CD4-positive, alpha-beta T cell (primary cell): ENCODE results near the gene ARHGAP15. TPM values are rescaled to one million over a fixed set of nuclear protein-coding genes. Genes with fewer than 3 reads are reported as not detected.

Experiments used
- ATAC-seq: fragments of 200-7000 bp; cut with Tn5 transposase; one replicate; pipeline ENCODE4 v1.10.0; 2022; ENCODE audit warnings: mild to moderate bottlenecking; ENCODE audit not compliant: poor library complexity
- CTCF ChIA-PET: fragments of 350-600 bp; sonication (Branson Sonifier 250); formaldehyde crosslinking; loops from one replicate; lab custom pipeline; 2021; ENCODE audit warnings: antibody characterized with exemption, inconsistent platforms; lab: Charles Lee
- POLR2A ChIA-PET: fragments of 350-600 bp; sonication (Branson Sonifier 250); formaldehyde crosslinking; loops from one replicate; lab custom pipeline; 2021; ENCODE audit warnings: antibody characterized with exemption, inconsistent platforms; lab: Charles Lee
- DNase-seq, 14 experiments: peaks; one replicate each; pipeline ENCODE4 v3.0.0-alpha.2; 2013 to 2020; ENCODE audit warnings: mixed read lengths in 2 of 14
- H3K27ac ChIP-seq, 2 donors: one replicate each; pipeline versions ENCODE4 v1.5.1 to v1.7.0; 2013; ENCODE audit warnings: low read length in 2 of 2, low read depth in 1 of 2, mild to moderate bottlenecking in 1 of 2
- H3K27me3 ChIP-seq, 2 experiments: 1 replicate in 1 of 2; 2 replicates in 1 of 2; pipeline versions ENCODE4 v1.6.1 to v1.7.0; 2013; ENCODE audit warnings: low read length in 2 of 2, control low read depth in 1 of 2, mild to moderate bottlenecking in 1 of 2, moderate library complexity in 1 of 2; ENCODE audit not compliant: insufficient read depth in 2 of 2, control insufficient read depth in 1 of 2
- H3K36me3 ChIP-seq: one replicate; pipeline ENCODE4 v1.6.1; 2013; ENCODE audit warnings: low read length, control low read depth; ENCODE audit not compliant: insufficient read depth
- H3K4me1 ChIP-seq: one replicate; pipeline ENCODE4 v1.6.1; 2013; ENCODE audit warnings: low read length, control low read depth; ENCODE audit not compliant: insufficient read depth
- H3K4me3 ChIP-seq: one replicate; pipeline ENCODE4 v1.5.1; 2013; ENCODE audit warnings: mild to moderate bottlenecking, low read length, moderate library complexity
- H3K9me3 ChIP-seq, 2 experiments: 1 replicate in 1 of 2; 2 replicates in 1 of 2; pipeline versions ENCODE4 v1.6.1 to v1.7.0; 2013; ENCODE audit warnings: low read length in 2 of 2, mild to moderate bottlenecking in 2 of 2, control low read depth in 1 of 2, moderate library complexity in 1 of 2; ENCODE audit not compliant: control insufficient read depth in 1 of 2, insufficient read depth in 1 of 2
- H3K27ac Mint-ChIP-seq: one replicate; pipeline ENCODE4 v1.8.0; 2020; ENCODE audit warnings: mixed read lengths
- H3K27me3 Mint-ChIP-seq: one replicate; pipeline ENCODE4 v1.8.0; 2021; ENCODE audit warnings: mixed read lengths
- H3K36me3 Mint-ChIP-seq: one replicate; pipeline ENCODE4 v1.8.0; 2021; ENCODE audit warnings: low read depth, mixed read lengths
- H3K4me1 Mint-ChIP-seq: one replicate; pipeline ENCODE4 v1.8.0; 2021; ENCODE audit warnings: low read depth, mixed read lengths
- H3K4me3 Mint-ChIP-seq: one replicate; pipeline ENCODE4 v1.8.0; 2020; ENCODE audit warnings: mild to moderate bottlenecking, mixed read lengths
- H3K9me3 Mint-ChIP-seq: one replicate; pipeline ENCODE4 v1.8.0; 2020; ENCODE audit warnings: mixed read lengths
- intact Hi-C, 2 experiments: fragments of 100-400 bp; cut with DNase I in 1 of 2; cut with micrococcal nuclease in 1 of 2; formaldehyde crosslinking; loops; one replicate each; pipeline versions ENCODE4 v1.15.1 to v1.9.0; 2023 to 2025; cut with DNase I, micrococcal nuclease
- total RNA-seq, 174 experiments: library from RNA in 2 of 174; stranded (reverse) in 2 of 174; gene quantifications; one replicate each; pipeline ENCODE4 v1.2.3 and lab custom pipeline; 2021 to 2026
- TF ChIP-seq, protein P1 (sequence below): fragments of 200-600 bp; IDR thresholded peaks from one replicate; pipeline ENCODE4 v1.8.0; 2022; ENCODE audit warnings: antibody characterized with exemption, mild to moderate bottlenecking

ARHGAP15 gene
- total RNA-seq, 2 experiments from 2014 or later: 158 to 165 TPM

DNA sequence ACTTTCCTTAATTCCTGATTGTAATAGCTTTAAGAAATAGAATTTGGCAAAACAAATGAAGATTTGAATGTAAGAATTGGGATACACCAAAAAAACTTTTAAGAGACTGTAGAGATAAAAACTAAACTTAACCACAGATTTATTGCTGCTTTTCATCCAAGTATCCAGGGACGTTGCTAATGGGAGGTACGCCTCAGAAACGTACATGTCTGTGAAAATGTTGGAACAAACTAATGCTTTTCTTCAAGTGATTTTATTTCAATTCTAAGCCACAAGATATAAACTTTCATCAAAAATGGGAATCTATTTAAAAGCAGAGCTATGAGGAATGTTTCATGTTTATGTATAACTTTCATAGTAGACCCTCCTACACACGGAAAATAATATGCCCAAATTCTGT, 66.3 kb downstream of the ARHGAP15 start:
- no peak overlapping the region for H3K4me3 ChIP-seq
- H3K27ac Mint-ChIP-seq: peak overlapping the region; percentile 10
- peaks cover 63% of the 10 kb centered on the region for H3K36me3 Mint-ChIP-seq
- no peaks in the 10 kb centered on the region for H3K27me3 Mint-ChIP-seq
- DNase-seq (no peak), ATAC-seq (no peak)
- no peak overlapping the region for H3K4me3 Mint-ChIP-seq
- H3K27ac ChIP-seq: no peak overlapping the region
- intact Hi-C loops: no loop called here
- H3K4me1 Mint-ChIP-seq: peaks cover 73% of the 10 kb centered on the region
- TF ChIP-seq, protein P1, sequence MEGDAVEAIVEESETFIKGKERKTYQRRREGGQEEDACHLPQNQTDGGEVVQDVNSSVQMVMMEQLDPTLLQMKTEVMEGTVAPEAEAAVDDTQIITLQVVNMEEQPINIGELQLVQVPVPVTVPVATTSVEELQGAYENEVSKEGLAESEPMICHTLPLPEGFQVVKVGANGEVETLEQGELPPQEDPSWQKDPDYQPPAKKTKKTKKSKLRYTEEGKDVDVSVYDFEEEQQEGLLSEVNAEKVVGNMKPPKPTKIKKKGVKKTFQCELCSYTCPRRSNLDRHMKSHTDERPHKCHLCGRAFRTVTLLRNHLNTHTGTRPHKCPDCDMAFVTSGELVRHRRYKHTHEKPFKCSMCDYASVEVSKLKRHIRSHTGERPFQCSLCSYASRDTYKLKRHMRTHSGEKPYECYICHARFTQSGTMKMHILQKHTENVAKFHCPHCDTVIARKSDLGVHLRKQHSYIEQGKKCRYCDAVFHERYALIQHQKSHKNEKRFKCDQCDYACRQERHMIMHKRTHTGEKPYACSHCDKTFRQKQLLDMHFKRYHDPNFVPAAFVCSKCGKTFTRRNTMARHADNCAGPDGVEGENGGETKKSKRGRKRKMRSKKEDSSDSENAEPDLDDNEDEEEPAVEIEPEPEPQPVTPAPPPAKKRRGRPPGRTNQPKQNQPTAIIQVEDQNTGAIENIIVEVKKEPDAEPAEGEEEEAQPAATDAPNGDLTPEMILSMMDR: no peak
- no peaks in the 10 kb centered on the region for H3K27me3 ChIP-seq
- no peaks in the 10 kb centered on the region for H3K9me3 ChIP-seq
- ChIA-PET POLR2A (no interaction called here), CTCF (no interaction called here)
- peaks cover 14% of the 10 kb centered on the region for H3K36me3 ChIP-seq
- no peaks in the 10 kb centered on the region for H3K9me3 Mint-ChIP-seq
- peaks cover 3% of the 10 kb centered on the region for H3K4me1 ChIP-seq

DNA sequence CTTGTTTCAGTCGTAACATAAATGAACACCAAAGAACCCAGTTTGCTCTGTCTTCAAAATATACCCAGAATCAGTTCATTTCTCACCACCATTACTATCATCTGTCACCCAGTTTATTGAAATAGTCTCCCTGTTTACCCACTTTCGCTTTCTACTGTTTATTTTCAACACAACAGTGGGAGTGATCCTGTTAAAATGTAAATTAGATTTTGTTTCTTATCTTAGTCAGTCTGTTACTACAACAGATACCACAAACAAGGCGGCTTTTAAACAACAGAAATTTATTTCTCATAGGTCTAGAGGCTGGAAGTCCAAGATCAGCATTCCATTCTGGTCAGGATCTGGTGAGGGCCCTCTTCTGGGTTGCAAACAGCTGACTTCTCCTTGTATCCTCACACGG, 74.8 kb downstream of the ARHGAP15 start:
- peaks cover 48% of the 10 kb centered on the region for H3K36me3 ChIP-seq
- Mint-ChIP-seq H3K27me3 (no peaks in the 10 kb centered on the region), H3K4me1 (peaks cover 67% of the 10 kb centered on the region), H3K4me3 (no peak overlapping the region), H3K9me3 (no peaks in the 10 kb centered on the region), H3K27ac (peak overlapping the region; percentile 40), H3K36me3 (peaks cover 88% of the 10 kb centered on the region)
- ChIA-PET CTCF (interaction anchor here (1.3 to 1.4 kb wide), 2 partner anchors 29 to 55 kb away, joined by 3 to 8 read pairs; no protein-coding TSS in a partner anchor), POLR2A (interaction anchor here (2.1 to 5.1 kb wide), 2 partner anchors 54 to 58 kb away, joined by 6 to 34 read pairs; no protein-coding TSS in a partner anchor)
- ATAC-seq (no peak), DNase-seq (no peak)
- H3K27ac ChIP-seq: peak overlapping the region in 1 of 2 donors; percentile 20
- H3K9me3 ChIP-seq: no peaks in the 10 kb centered on the region
- no peaks in the 10 kb centered on the region for H3K27me3 ChIP-seq
- H3K4me3 ChIP-seq: no peak overlapping the region
- H3K4me1 ChIP-seq: peaks cover 14% of the 10 kb centered on the region
- TF ChIP-seq, protein P1: no peak
- intact Hi-C loops: loop anchor here in 1 of 2 experiments (2.0 kb wide), 1 partner anchor 15 kb away; no protein-coding TSS in a partner anchor

DNA sequence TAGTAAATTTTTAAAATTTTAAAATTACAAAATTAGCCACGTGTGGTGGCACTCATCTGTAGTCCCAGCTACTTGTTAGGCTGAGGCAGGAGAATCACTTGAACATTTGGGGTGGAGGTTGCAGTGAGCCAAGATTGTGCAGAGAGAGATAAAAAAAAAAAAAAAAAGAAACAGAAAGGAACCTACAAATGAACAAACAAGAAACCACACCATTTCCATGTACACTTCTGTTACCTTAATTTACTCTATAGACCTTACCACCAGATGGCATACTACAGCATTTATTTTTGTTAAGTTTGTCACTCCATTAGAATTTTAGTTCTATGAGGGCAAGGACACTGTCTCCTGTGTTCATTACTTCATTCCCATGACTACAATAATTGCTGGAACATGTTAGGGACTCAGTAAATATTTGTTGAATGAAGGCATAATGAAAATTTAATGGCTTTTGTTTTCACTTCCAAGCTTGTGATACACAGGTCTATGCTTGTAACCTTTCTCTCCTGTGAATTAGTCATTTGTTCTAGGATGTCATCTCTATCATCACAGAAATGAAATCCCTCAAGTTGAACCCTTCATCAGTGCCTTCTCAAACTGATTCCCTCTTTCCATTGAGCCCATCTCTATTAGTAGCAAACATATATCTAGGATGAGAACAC, 76.0 kb downstream of the ARHGAP15 start:
- peak; percentile 90 for ATAC-seq
- CTCF ChIA-PET: interaction anchor here (0.6 to 3.5 kb wide), 7 partner anchors 13 to 69 kb away, joined by 3 to 24 read pairs (median 3); no protein-coding TSS in a partner anchor
- POLR2A ChIA-PET: interaction anchor here (0.6 to 5.1 kb wide), 8 partner anchors 24 to 265 kb away, joined by 3 to 34 read pairs (median 3); no protein-coding TSS in a partner anchor
- Histone ChIP-seq H3K9me3 (no peaks in the 10 kb centered on the region), H3K36me3 (peaks cover 58% of the 10 kb centered on the region), H3K27ac (no peak overlapping the region), H3K27me3 (no peaks in the 10 kb centered on the region), H3K4me3 (no peak overlapping the region), H3K4me1 (peaks cover 14% of the 10 kb centered on the region)
- Mint-ChIP-seq H3K9me3 (no peaks in the 10 kb centered on the region), H3K27me3 (no peaks in the 10 kb centered on the region), H3K36me3 (peaks cover 89% of the 10 kb centered on the region), H3K4me1 (peaks cover 67% of the 10 kb centered on the region), H3K4me3 (no peak overlapping the region), H3K27ac (peak overlapping the region; percentile 40)
- TF ChIP-seq, protein P1: peak; percentile 56
- DNase-seq: peak in 4 of 14 experiments; percentile 15 to 72 (median 69)
- intact Hi-C loops: loop anchor here in 1 of 2 experiments (1.0 to 2.0 kb wide), 2 partner anchors 14 to 54 kb away; no protein-coding TSS in a partner anchor
